Loucy (cell line): Measurements from ENCODE around the gene YIPF5.

ENCODE experiments used
- H2AFZ ChIP-seq: fragments of 200-600 bp; sonication (generic); 2 replicates; pipeline ENCODE4 v1.6.0; 2016; ENCODE audit warnings: antibody characterized with exemption, mild to moderate bottlenecking, low read length, moderate library complexity
- H3F3A ChIP-seq: fragments of 200-600 bp; 2 replicates; pipeline ENCODE4 v1.6.0; 2016; ENCODE audit warnings: antibody characterized with exemption, low read depth, mild to moderate bottlenecking
- H3K27me3 ChIP-seq: fragments of 200-600 bp; sonication (generic); 2 replicates; pipeline ENCODE4 v1.6.1; 2014; ENCODE audit warnings: low read length, mild to moderate bottlenecking; ENCODE audit not compliant: insufficient read depth, poor library complexity, severe bottlenecking
- H3K36me3 ChIP-seq: fragments of 200-600 bp; sonication (generic); 2 replicates; pipeline ENCODE4 v1.6.1; 2016; ENCODE audit warnings: low read length; ENCODE audit not compliant: insufficient read depth
- H3K4me1 ChIP-seq: fragments of 200-600 bp; sonication (generic); 2 replicates; pipeline ENCODE4 v1.5.1; 2014; ENCODE audit warnings: low read length, mild to moderate bottlenecking; ENCODE audit not compliant: insufficient read depth, poor library complexity, severe bottlenecking
- H3K4me2 ChIP-seq: fragments of 200-600 bp; sonication (generic); 2 replicates; pipeline ENCODE4 v1.6.0; 2014; ENCODE audit warnings: antibody characterized with exemption, low read length, low read depth, mild to moderate bottlenecking; ENCODE audit not compliant: poor library complexity, severe bottlenecking
- H3K4me3 ChIP-seq: fragments of 200-600 bp; sonication (generic); 2 replicates; pipeline ENCODE4 v1.5.1; 2014; ENCODE audit warnings: low read length, mild to moderate bottlenecking, mixed read lengths; ENCODE audit not compliant: poor library complexity, severe bottlenecking
- H3K79me2 ChIP-seq: fragments of 200-600 bp; sonication (generic); 2 replicates; pipeline ENCODE4 v1.6.1; 2014; ENCODE audit warnings: low read length; ENCODE audit not compliant: insufficient read depth
- H3K9ac ChIP-seq: fragments of 200-600 bp; sonication (generic); 2 replicates; pipeline ENCODE4 v1.6.0; 2014; ENCODE audit warnings: mild to moderate bottlenecking, low read depth, low read length, moderate library complexity; ENCODE audit not compliant: poor library complexity, severe bottlenecking
- H3K9me2 ChIP-seq: fragments of 200-600 bp; sonication (generic); replicated peaks from 2 replicates; pipeline ENCODE4 v1.6.1; 2016; ENCODE audit warnings: low read depth, low read length, mixed read lengths
- H3K9me3 ChIP-seq: fragments of 200-600 bp; sonication (generic); 2 replicates; pipeline ENCODE4 v1.6.1; 2014; ENCODE audit warnings: mild to moderate bottlenecking, antibody characterized with exemption, low read length, low read depth; ENCODE audit not compliant: insufficient read depth
- H4K20me1 ChIP-seq: fragments of 200-600 bp; sonication (generic); 2 replicates; pipeline ENCODE4 v1.6.0; 2014; ENCODE audit warnings: antibody characterized with exemption, low read length, mild to moderate bottlenecking; ENCODE audit not compliant: insufficient read depth, poor library complexity, severe bottlenecking
- CTCF ChIP-seq: fragments of 200-600 bp; sonication (generic); conservative IDR thresholded peaks from 2 replicates; pipeline ENCODE4 v1.5.1; 2014; ENCODE audit warnings: mild to moderate bottlenecking, antibody characterized with exemption, low read length
- EZH2phosphoT487 ChIP-seq: fragments of 200-600 bp; IDR thresholded peaks from 2 replicates; pipeline ENCODE4 v1.6.1; 2018; ENCODE audit warnings: antibody characterized with exemption, mild to moderate bottlenecking, moderate library complexity, borderline replicate concordance

YIPF5 gene

DNA sequence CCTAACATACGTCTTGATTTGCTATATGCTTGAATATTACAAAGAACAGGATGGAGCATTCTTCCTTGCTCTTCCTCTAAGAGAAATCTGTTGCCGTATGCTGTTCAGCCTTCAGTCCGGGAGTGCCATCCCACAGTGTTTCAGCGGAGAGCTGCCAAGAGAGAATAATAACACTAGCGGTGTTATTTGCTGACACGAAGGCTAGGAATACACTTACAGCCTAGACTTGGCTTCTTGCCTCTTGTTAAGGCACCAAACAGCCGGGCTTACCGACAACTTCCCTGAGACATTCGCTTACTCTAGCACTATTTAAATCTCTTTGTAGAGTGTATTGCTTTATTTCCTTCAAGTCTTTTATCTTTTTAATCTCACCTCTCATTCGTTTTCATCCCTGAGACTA, 31.6 kb upstream of the YIPF5 start:
- H3K4me3 ChIP-seq: no peak overlapping the region
- H3K27me3 ChIP-seq: no peaks in the 10 kb centered on the region
- H3K9ac ChIP-seq: no peak overlapping the region
- H3K4me2 ChIP-seq: no peak overlapping the region
- peaks cover 9% of the 10 kb centered on the region for H3K4me1 ChIP-seq
- no peaks in the 10 kb centered on the region for H3K9me3 ChIP-seq
- no peaks in the 10 kb centered on the region for H3F3A ChIP-seq
- H4K20me1 ChIP-seq: no peaks in the 10 kb centered on the region
- H3K36me3 ChIP-seq: no peaks in the 10 kb centered on the region
- no peak for TF ChIP-seq EZH2phosphoT487
- no peak for TF ChIP-seq CTCF
- H3K9me2 ChIP-seq: no peaks in the 10 kb centered on the region
- no peak overlapping the region for H2AFZ ChIP-seq
- H3K79me2 ChIP-seq: no peaks in the 10 kb centered on the region

DNA sequence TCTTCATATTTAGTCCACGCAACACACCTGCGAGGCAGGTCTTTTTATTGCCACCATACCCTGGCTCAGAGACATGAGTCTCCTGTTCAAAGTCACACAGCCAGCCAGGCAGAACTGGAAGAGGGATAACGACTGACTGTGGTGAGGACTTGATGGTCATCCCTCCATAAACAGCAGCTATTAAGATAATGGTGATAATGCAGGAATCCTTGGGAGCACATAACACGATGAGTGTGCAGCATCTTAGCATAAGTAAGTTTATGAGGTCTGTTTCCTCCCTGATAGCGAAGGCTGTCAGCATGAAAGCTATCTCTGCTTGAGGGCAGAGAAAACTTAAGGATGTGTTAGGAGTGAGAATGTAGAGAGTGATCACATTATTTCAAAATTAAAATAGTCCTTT, 31.1 kb upstream of the YIPF5 start:
- Histone ChIP-seq H3K9me3 (no peaks in the 10 kb centered on the region), H2AFZ (no peak overlapping the region), H4K20me1 (no peaks in the 10 kb centered on the region), H3K36me3 (no peaks in the 10 kb centered on the region), H3F3A (no peaks in the 10 kb centered on the region), H3K9me2 (no peaks in the 10 kb centered on the region), H3K79me2 (no peaks in the 10 kb centered on the region), H3K4me2 (no peak overlapping the region), H3K4me1 (peaks cover 9% of the 10 kb centered on the region), H3K9ac (no peak overlapping the region), H3K4me3 (no peak overlapping the region), H3K27me3 (no peaks in the 10 kb centered on the region)
- TF ChIP-seq CTCF (no peak), EZH2phosphoT487 (no peak)

DNA sequence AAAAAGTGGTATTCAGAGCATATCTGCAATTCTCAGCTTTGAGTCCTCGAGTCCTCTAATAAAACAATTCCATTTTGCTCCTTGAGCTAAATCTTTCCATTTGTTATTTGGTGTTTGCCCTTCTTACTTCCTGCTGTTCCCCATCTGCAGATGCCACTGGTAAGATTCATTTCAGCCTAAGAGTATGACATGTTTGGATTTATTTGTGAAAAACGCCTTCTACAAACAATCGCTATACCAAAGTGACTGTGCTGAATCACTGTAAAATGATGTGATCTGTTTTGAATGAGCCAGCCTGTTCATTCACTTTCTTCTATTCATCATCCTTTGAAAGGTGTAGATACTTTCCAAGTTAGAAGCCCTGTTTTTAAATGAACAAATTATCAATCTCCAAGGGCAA, 27.9 kb upstream of the YIPF5 start:
- Histone ChIP-seq H3K36me3 (no peaks in the 10 kb centered on the region), H3K9ac (no peak overlapping the region), H3F3A (no peaks in the 10 kb centered on the region), H3K4me2 (no peak overlapping the region), H3K9me2 (no peaks in the 10 kb centered on the region), H2AFZ (no peak overlapping the region), H3K27me3 (no peaks in the 10 kb centered on the region), H3K79me2 (no peaks in the 10 kb centered on the region), H4K20me1 (no peaks in the 10 kb centered on the region), H3K4me3 (no peak overlapping the region), H3K9me3 (no peaks in the 10 kb centered on the region), H3K4me1 (peaks cover 23% of the 10 kb centered on the region)
- TF ChIP-seq EZH2phosphoT487 (no peak), CTCF (no peak)
